RWPE1 (cell line): ENCODE data around the gene ELOVL2.
"Not testable (repeated sequence)": the region's sequence is repeated elsewhere in the genome, so short reads cannot be mapped to it uniquely, and the experiment has no call there.

Experiments
- CTCF ChIA-PET: fragments of 350-600 bp; sonication (Branson Sonifier 250); formaldehyde crosslinking; extraction: SDS; loops from one replicate; lab custom pipeline; 2021; lab: Yijun Ruan, JAX
- POLR2A ChIA-PET: fragments of 400-600 bp; formaldehyde crosslinking; extraction: SDS; loops from one replicate; lab custom pipeline; 2020; ENCODE audit warnings: antibody characterized with exemption; ENCODE audit not compliant: low non-redundant PET; lab: Yijun Ruan, JAX
- DNase-seq: peaks from one replicate; pipeline ENCODE4 v3.0.0; 2012; ENCODE audit warnings: low spot score
- H3K27ac ChIP-seq: fragments of 450-650 bp; 2 replicates; pipeline ENCODE4 v1.5.1; 2017
- TF ChIP-seq, protein P1 (sequence below): fragments of 450-650 bp; conservative IDR thresholded peaks from 2 replicates; pipeline ENCODE4 v1.5.1; 2017; ENCODE audit warnings: low read depth, mild to moderate bottlenecking

ELOVL2 gene

GRCh38 chr6:10993896-10994295 lies 50.2 kb downstream of the ELOVL2 start:
- TF ChIP-seq, protein P1, sequence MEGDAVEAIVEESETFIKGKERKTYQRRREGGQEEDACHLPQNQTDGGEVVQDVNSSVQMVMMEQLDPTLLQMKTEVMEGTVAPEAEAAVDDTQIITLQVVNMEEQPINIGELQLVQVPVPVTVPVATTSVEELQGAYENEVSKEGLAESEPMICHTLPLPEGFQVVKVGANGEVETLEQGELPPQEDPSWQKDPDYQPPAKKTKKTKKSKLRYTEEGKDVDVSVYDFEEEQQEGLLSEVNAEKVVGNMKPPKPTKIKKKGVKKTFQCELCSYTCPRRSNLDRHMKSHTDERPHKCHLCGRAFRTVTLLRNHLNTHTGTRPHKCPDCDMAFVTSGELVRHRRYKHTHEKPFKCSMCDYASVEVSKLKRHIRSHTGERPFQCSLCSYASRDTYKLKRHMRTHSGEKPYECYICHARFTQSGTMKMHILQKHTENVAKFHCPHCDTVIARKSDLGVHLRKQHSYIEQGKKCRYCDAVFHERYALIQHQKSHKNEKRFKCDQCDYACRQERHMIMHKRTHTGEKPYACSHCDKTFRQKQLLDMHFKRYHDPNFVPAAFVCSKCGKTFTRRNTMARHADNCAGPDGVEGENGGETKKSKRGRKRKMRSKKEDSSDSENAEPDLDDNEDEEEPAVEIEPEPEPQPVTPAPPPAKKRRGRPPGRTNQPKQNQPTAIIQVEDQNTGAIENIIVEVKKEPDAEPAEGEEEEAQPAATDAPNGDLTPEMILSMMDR = no peak
- no peak for DNase-seq
- no peak overlapping the region for H3K27ac ChIP-seq
- ChIA-PET CTCF (no interaction called here), POLR2A (no interaction called here)

DNA sequence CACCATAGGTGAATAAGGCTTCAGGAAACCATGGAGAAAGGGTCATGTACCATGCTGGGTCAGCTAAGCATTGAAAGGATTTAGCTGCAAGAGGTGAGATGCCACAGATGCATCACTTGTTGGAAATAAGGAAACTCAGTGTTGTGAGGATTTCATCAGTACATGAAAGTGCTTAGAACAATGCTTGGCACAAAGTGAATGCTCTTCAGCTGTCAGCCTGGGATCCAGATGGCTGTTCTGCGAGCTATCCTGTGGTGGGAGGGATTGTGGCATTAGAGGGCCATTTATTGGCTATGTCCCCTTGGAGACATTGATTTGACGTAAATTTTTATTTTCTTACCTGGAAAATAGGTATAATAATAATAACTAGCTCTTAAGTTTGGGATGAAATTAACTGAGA lies 53.0 kb downstream of the ELOVL2 start:
- no peak overlapping the region for H3K27ac ChIP-seq
- POLR2A ChIA-PET = no interaction called here
- CTCF ChIA-PET = no interaction called here
- TF ChIP-seq, protein P1 = no peak
- DNase-seq = no peak

DNA sequence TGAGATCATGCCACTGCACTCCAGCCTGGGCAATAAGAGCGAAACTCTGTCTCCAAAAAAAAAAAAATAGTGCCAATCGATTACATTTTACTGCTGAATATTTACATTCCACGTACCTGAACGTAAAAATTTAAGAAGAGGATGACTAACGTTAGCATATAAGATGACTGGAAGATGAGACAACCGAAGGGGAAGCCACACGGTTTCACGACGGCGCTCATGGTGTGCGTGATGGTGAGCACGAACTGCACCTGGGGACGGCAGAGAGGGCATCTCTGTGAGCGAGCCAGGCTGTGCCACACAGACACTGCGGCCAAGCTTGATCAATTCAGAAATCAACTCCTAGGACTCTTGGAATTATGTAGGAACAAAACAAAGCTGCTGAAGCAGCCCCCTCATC lies 54.5 kb downstream of the ELOVL2 start:
- DNase-seq = no peak
- H3K27ac ChIP-seq = no peak overlapping the region
- ChIA-PET POLR2A (interaction anchor here (0.6 kb wide), 1 partner anchor 49 kb away, joined by 4 read pairs; no protein-coding TSS in a partner anchor), CTCF (interaction anchor here (0.6 to 0.7 kb wide), 2 partner anchors 81 to 1457 kb away, joined by 3 to 8 read pairs; no protein-coding TSS in a partner anchor)
- TF ChIP-seq, protein P1 = no peak

DNA sequence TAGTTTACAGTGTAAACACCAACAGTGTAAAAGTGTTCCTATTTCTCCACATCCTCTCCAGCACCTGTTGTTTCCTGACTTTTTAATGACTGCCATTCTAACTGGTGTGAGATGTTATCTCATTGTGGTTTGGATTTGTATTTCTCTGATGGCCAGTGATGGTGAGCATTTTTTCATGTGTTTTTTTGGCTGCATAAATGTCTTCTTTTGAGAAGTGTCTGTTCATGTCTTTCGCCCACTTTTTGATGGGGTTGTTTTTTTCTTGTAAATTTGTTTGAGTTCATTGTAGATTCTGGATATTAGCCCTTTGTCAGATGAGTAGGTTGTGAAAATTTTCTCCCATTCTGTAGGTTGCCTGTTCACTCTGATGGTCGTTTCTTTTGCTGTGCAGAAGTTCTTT lies 59.1 kb downstream of the ELOVL2 start:
- CTCF ChIA-PET, H3K27ac ChIP-seq, DNase-seq, POLR2A ChIA-PET: not testable (repeated sequence)

DNA sequence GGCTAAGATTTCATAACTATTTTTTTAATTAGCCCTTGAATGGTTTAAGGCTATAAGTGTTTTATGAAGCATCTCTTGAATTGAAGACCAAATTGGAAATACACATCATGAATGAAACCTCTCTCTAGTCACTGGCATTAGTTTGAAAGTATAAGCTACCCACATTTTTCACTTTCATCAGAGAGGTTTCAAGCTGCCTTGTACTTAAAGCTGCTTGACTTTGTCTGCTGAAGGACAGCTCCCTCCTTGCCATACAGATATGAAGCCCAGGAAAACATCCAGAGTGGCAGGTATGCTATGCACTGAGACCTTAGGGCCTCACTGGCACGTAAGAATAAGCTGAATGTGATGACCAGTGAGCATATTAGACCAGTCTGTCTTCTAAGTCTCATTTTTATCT lies 62.7 kb downstream of the ELOVL2 start:
- CTCF ChIA-PET = interaction anchor here (0.6 kb wide), 1 partner anchor 1049 kb away, joined by 5 read pairs; no protein-coding TSS in a partner anchor
- no peak for DNase-seq
- TF ChIP-seq, protein P1 = no peak
- H3K27ac ChIP-seq = no peak overlapping the region
- POLR2A ChIA-PET = no interaction called here

- DNase-seq = no peak
- H3K27ac ChIP-seq = no peak overlapping the region
- ChIA-PET POLR2A (no interaction called here), CTCF (interaction anchor here (0.5 kb wide), 1 partner anchor 40 kb away, joined by 4 read pairs; no protein-coding TSS in a partner anchor)
- TF ChIP-seq, protein P1 = no peak
These were observed 64.5 kb downstream of the ELOVL2 start for GRCh38 chr6:10979603-10980002.

DNA sequence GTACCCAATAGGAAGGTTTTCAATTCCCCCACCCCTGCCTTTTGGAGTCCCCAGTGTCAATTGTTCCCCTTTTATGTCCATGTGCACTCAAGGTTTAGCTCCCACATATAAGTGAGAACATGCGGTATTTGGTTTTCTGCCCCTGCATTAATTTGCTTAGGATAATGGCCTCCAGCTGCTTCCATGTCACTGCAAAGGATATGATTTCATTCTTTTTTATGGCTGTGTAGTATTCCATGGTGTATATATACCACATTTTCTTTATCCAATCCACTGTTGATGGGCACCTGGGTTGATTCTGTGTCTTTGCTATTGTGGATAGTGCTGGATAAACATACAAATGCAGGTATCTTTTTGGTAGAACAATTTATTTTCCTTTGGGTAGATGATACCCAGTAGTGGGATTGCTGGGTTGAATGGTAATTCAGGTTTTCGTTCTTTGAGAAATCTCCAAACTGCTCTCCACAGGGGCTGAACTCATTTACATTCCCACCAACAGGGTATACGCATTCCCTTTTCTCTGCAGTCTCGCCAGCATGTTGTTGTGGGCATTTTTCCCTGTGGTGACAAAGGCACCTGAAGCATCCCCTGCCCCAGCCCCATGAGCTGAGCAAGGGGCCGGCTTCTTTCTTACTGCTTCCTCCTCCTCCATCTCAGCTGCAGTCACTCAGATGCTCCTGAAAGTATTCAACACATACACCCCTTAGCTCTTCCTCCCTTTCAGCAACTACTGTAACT lies 66.7 kb downstream of the ELOVL2 start:
- CTCF ChIA-PET = no interaction called here
- TF ChIP-seq, protein P1 = no peak
- DNase-seq = no peak
- POLR2A ChIA-PET = no interaction called here
- no peak overlapping the region for H3K27ac ChIP-seq
